A673 (cell line): ENCODE data around the gene METTL23. TPM values are rescaled to one million over a fixed set of nuclear protein-coding genes. Genes with fewer than 3 reads are reported as not detected.

Experiments
- BruUV-seq: library from RNA; stranded (reverse); fragments of 400-500 nt; replicated peaks from 2 replicates; lab custom pipeline; 2021; lab: Mats Ljungman, UMichigan
- CTCF ChIA-PET: fragments of 300-600 bp; sonication (Branson Sonifier 250); formaldehyde crosslinking; loops from one replicate; lab custom pipeline; 2022; ENCODE audit warnings: antibody characterized with exemption; lab: Charles Lee
- POLR2A ChIA-PET: fragments of 300-600 bp; sonication (Branson Sonifier 250); formaldehyde crosslinking; loops from one replicate; lab custom pipeline; 2022; ENCODE audit warnings: antibody characterized with exemption; ENCODE audit not compliant: low non-redundant PET; lab: Charles Lee
- DNase-seq: peaks from one replicate; pipeline ENCODE4 v3.0.0-alpha.2; 2015; ENCODE audit warnings: low spot score
- H3K27ac ChIP-seq: fragments of 200-600 bp; sonication (generic); 2 replicates; pipeline ENCODE4 v1.5.1; 2016; ENCODE audit warnings: mixed run types, low read depth, mild to moderate bottlenecking, mixed read lengths, antibody characterized with exemption, low read length; ENCODE audit not compliant: poor library complexity, severe bottlenecking
- H3K27me3 ChIP-seq: fragments of 200-600 bp; sonication (generic); replicated peaks from 2 replicates; pipeline ENCODE4 v1.6.1; 2017; ENCODE audit warnings: mixed run types, low read depth, mild to moderate bottlenecking, mixed read lengths, antibody characterized with exemption, low read length; ENCODE audit not compliant: insufficient read depth, poor library complexity
- H3K36me3 ChIP-seq: fragments of 200-600 bp; sonication (generic); 2 replicates; pipeline ENCODE4 v1.6.1; 2016; ENCODE audit warnings: mixed run types, mild to moderate bottlenecking, mixed read lengths, antibody characterized with exemption, low read length; ENCODE audit not compliant: insufficient read depth, poor library complexity, severe bottlenecking
- H3K4me1 ChIP-seq: fragments of 200-600 bp; sonication (generic); 2 replicates; pipeline ENCODE4 v1.6.1; 2017; ENCODE audit warnings: mixed run types, mild to moderate bottlenecking, mixed read lengths, antibody characterized with exemption, low read length; ENCODE audit not compliant: insufficient read depth, poor library complexity, severe bottlenecking
- H3K4me3 ChIP-seq: fragments of 200-600 bp; sonication (generic); 2 replicates; pipeline ENCODE4 v1.5.1; 2016; ENCODE audit warnings: low read depth, mixed run types, mild to moderate bottlenecking, mixed read lengths, low read length; ENCODE audit not compliant: poor library complexity, severe bottlenecking
- H3K9me3 ChIP-seq: fragments of 200-600 bp; sonication (generic); 2 replicates; pipeline ENCODE4 v1.6.1; 2016; ENCODE audit warnings: mixed run types, low read depth, mild to moderate bottlenecking, mixed read lengths, antibody characterized with exemption, low read length; ENCODE audit not compliant: poor library complexity, severe bottlenecking
- EZH2 ChIP-seq: fragments of 200-600 bp; sonication (generic); IDR thresholded peaks from 2 replicates; pipeline ENCODE4 v1.6.1; 2017; ENCODE audit warnings: borderline replicate concordance, low read depth, mild to moderate bottlenecking, mixed read lengths, antibody characterized with exemption, low read length; ENCODE audit not compliant: poor library complexity, severe bottlenecking
- intact Hi-C: fragments of 100-400 bp; cut with micrococcal nuclease; formaldehyde crosslinking; loops from one replicate; pipeline ENCODE4 v1.10.0; 2022; ENCODE audit not compliant: unreplicated experiment
- total RNA-seq: library from RNA; stranded (reverse); gene quantifications from 2 replicates; pipeline ENCODE4 v1.2.3, GENCODE V29; 2021
- TF ChIP-seq, protein P1 (sequence below): fragments of 300-800, 200-600 bp; sonication (generic); conservative IDR thresholded peaks from 2 replicates; pipeline ENCODE4 v1.5.1; 2017; ENCODE audit warnings: low read depth, mild to moderate bottlenecking, antibody characterized with exemption, low read length, moderate library complexity, mixed read lengths

The METTL23 gene
- total RNA-seq, 1 experiment from 2014 or later, result 42.4 TPM

DNA sequence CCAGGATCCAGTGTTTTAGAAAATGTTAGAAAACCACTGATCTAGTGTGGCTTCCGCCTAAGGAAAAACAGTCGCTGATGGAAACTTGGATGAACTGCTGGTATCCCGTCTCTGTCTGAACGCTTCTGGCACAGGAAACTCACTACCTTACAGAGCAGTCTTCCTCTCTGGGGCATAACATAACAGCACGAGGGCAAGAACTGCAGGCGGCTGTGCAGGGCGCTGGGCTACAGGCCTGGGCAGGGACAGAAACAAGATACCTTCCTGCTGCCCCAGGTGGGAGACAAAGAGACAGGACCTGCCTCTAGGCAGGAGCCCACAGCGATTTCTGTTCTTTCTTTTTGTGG is 26.4 kb upstream of the METTL23 start:
- intact Hi-C loops, result no loop called here
- Histone ChIP-seq H3K4me3 (no peak overlapping the region), H3K27ac (no peak overlapping the region), H3K36me3 (no peaks in the 10 kb centered on the region), H3K27me3 (no peaks in the 10 kb centered on the region), H3K4me1 (peaks cover 19% of the 10 kb centered on the region), H3K9me3 (no peaks in the 10 kb centered on the region)
- DNase-seq, result no peak
- TF ChIP-seq, protein P1, sequence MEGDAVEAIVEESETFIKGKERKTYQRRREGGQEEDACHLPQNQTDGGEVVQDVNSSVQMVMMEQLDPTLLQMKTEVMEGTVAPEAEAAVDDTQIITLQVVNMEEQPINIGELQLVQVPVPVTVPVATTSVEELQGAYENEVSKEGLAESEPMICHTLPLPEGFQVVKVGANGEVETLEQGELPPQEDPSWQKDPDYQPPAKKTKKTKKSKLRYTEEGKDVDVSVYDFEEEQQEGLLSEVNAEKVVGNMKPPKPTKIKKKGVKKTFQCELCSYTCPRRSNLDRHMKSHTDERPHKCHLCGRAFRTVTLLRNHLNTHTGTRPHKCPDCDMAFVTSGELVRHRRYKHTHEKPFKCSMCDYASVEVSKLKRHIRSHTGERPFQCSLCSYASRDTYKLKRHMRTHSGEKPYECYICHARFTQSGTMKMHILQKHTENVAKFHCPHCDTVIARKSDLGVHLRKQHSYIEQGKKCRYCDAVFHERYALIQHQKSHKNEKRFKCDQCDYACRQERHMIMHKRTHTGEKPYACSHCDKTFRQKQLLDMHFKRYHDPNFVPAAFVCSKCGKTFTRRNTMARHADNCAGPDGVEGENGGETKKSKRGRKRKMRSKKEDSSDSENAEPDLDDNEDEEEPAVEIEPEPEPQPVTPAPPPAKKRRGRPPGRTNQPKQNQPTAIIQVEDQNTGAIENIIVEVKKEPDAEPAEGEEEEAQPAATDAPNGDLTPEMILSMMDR, result no peak
- TF ChIP-seq EZH2, result no peak
- ChIA-PET CTCF (no interaction called here), POLR2A (no interaction called here)
- no TSS peak for BruUV-seq

DNA sequence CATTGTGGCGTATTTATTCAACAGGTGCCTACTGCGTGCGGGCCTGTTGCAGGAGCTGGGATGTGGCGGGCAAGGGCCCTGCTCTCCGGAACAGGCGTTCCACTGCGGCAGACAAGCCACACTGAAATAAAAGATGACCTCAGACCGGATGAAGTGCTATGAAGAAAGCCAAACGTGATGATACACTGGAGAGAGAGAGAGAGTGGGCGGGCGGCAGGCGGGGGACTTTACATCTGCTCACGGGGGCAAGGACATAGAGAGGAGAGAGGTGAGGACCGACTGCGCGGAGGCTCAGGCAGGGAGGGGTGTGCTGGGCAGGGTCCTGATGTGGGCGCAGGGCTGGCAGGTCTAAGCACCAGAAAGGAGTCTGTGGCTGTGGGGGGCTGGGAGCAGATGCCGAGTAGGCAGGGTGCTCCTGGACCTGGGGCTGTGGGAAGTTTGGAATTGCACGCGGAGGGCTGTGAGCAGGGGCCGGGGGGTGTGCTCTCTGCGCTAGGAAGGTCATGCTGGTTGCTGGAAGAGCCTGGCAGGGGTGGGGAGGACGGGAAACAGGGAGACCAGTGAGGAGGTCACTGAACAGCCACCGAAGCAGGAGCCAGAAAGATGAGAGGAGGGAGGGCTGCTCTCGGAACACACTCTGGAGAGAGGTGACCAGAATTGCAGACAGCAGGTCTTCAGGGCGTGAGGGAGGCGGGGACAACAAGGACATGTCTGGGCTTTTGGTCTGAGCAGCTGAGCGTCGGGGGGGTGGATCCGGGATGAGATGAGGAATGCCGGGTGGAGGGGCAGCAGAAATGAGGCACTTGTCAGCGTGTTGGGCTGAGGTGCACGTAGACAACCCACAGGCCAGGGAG is 25.8 kb upstream of the METTL23 start:
- CTCF ChIA-PET, result no interaction called here
- H3K27ac ChIP-seq, result no peak overlapping the region
- no peaks in the 10 kb centered on the region for H3K36me3 ChIP-seq
- TF ChIP-seq, protein P1, result no peak
- no peak for TF ChIP-seq EZH2
- intact Hi-C loops, result no loop called here
- H3K4me1 ChIP-seq, result peaks cover 19% of the 10 kb centered on the region
- POLR2A ChIA-PET, result no interaction called here
- H3K27me3 ChIP-seq, result no peaks in the 10 kb centered on the region
- no peak overlapping the region for H3K4me3 ChIP-seq
- no peaks in the 10 kb centered on the region for H3K9me3 ChIP-seq
- BruUV-seq, result no TSS peak
- no peak for DNase-seq

DNA sequence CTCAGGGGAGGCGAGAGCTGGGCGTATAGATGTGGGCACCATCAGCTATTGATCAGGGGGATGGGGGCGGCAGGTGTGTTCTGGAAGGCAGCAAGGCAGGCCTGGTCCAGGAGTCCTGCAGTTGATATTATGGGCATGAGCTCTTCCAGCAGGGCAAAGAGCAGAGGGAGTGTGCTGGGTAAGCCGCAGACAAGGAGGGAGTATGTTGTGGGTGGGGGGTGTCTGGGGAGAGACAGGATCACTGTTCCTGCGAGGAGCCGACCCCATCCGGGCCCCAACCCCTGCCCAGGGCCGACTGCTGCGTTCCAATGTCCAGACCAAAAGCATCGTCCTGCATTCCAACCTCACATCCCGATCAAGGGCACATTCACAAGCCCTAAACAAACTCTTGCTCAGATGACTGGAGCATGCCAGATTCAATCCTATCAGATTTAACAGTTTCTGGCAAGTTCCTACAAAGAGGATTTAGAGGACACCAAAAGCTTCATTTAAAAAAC is 25.1 kb upstream of the METTL23 start:
- H3K4me1 ChIP-seq, result peaks cover 19% of the 10 kb centered on the region
- TF ChIP-seq EZH2, result no peak
- TF ChIP-seq, protein P1, result no peak
- intact Hi-C loops, result no loop called here
- ChIA-PET POLR2A (interaction anchor here (0.5 to 0.6 kb wide), 2 partner anchors 11 to 30 kb away, joined by 3 to 15 read pairs; no protein-coding TSS in a partner anchor), CTCF (no interaction called here)
- BruUV-seq, result no TSS peak
- no peak overlapping the region for H3K4me3 ChIP-seq
- no peak overlapping the region for H3K27ac ChIP-seq
- H3K27me3 ChIP-seq, result no peaks in the 10 kb centered on the region
- no peaks in the 10 kb centered on the region for H3K36me3 ChIP-seq
- no peaks in the 10 kb centered on the region for H3K9me3 ChIP-seq
- no peak for DNase-seq
